HG02981 (cell line): ENCODE data around the gene ZDHHC20.
"Not testable (repeated sequence)": the region's sequence is repeated elsewhere in the genome, so short reads cannot be mapped to it uniquely, and the experiment has no call there.

Experiments used
- ATAC-seq: cut with Tn5 transposase; IDR thresholded peaks from one replicate; pipeline ENCODE4 v1.9.1; 2021; ENCODE audit warnings: mild to moderate bottlenecking, moderate library complexity; ENCODE audit not compliant: unreplicated experiment

ZDHHC20 gene

DNA sequence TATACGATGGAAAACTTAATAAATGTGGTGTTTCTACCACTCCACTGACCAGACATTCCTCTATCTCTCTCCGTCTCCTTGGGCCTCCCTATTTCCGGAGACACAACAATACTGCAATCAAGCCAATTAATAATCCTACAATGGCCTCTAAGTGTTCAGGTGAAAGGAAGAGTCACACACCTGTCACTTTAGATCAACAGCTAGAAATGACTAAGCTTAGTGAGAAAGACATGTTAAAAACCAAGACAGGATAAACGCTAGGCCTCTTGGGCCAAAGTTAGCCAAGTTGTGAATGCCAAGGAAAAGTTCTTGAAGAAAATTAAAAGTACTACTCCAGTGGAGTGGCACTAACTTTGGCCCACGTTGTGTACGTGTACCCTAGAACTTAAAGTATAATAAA is 22.5 kb downstream of the ZDHHC20 start:
- ATAC-seq, result no peak

- peak; percentile 96 for ATAC-seq
Observed at GRCh38 chr13:21435687-21436151, 23.4 kb downstream of the ZDHHC20 start.

- ATAC-seq, result no peak
Observed at GRCh38 chr13:21435231-21435630, 23.9 kb downstream of the ZDHHC20 start.

DNA sequence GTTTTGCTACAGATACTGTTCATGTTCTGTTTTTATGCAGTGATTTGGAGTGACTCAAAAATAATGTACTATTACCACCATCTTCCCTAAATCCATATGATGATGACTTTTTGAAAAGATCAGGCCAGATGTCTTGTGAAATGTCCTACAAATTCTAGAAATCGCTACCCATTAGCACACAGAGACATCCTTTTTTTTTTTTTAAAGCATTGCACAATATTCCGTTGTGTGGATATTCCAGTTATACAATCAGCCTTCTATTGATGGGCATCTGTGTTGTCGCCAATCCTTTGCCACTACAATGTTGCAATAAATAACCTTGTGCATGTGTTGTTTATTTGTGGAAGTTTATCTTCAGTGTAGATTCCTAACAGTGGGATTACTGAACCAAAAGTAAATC is 24.5 kb downstream of the ZDHHC20 start:
- no peak for ATAC-seq

DNA sequence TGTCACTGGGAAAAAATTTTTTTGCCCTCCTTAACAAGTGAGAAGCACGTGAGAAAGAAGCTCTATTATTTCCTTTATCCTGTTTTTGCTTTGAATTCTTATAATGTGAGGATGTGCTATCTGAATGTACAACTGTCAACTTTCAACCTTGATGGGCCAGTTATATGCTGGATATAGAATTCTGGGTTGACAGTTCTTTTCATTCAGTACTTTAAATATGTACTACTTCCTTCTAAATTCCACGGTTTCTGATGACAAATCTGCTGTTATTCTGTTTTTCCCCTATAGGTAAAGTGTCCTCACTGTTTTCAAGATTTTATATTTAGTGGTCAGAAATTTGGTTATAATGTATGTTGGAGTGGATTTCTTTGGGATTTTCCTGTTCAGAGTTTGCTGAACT is 29.9 kb downstream of the ZDHHC20 start:
- ATAC-seq, result no peak

DNA sequence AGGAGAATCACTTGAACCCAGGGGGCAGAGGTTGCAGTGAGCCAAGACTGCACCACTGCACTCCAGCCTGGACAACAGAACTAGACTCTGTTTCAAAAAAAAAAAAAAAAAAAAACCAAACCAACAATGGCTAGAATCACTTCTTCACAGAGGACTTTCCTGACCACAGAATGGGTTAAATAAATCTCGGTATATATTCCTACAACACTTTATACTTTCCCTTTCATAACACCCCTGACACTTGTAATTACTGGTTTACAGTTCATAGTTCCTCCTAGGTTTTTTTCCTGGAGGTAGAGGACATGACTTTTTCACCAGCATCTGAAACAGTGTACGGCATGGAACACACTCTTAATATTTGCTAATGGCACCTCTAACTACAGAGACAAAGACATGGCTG is 31.4 kb downstream of the ZDHHC20 start:
- no peak for ATAC-seq

- ATAC-seq, result no peak
Observed at GRCh38 chr13:21426238-21426637, 32.9 kb downstream of the ZDHHC20 start.

GRCh38 chr13:21420706-21421105 is 38.4 kb downstream of the ZDHHC20 start:
- no peak for ATAC-seq

GRCh38 chr13:21413013-21413412 is 46.1 kb downstream of the ZDHHC20 start:
- ATAC-seq, result no peak

GRCh38 chr13:21410453-21410852 is 48.6 kb downstream of the ZDHHC20 start:
- not testable (repeated sequence) for ATAC-seq

GRCh38 chr13:21405309-21405708 is 53.8 kb downstream of the ZDHHC20 start:
- no peak for ATAC-seq

DNA sequence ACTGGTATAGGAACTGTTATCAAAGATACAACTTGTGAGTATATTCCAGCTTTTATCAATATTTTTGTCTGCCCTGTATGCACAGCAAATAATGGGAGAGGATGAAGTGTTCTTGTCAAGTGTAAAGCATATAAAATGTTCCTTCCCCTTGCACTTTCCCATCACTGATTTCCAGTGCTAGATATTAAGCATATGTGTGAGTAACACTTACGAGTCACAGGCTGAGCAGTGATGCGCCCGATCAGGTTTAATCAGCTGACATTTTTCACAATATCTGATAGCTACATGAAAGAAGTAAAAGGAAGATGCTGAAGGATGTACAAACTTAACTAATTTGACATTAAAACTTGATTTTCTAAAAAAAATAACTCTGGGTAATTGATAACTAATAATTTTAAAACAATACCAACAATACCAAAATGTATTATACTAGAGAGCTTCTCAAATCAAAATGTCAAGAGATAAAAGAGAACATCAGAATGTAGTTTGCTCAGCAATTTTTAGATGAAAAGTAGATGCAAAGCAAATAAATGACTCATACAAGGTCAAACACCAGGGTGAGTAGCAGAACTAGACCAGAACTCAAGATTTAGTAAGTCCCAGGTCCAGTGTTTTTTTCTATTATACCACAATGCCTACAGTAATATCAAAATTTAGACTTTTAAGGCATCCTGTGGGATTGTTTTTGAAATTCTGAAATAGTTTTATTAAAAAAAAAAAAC is 56.4 kb downstream of the ZDHHC20 start:
- no peak for ATAC-seq

DNA sequence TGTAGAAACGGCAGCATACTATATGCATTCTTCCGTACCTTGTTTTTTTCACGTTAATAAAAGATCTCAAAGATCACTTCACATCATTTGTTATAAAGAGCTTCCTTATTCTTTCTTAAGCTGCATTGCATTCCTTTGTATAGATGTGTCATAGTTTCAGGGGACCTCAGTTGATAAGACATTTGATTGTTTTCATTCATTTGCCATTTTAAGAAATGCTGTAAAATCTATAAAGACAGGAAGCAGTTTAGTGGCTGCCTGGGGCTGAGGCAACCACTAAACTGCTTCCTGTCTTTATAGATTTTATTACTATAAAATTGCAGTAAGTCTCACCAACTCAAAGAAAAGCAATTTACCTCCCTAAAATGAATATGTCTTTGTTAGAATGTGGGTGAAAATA is 59.4 kb downstream of the ZDHHC20 start:
- no peak for ATAC-seq

DNA sequence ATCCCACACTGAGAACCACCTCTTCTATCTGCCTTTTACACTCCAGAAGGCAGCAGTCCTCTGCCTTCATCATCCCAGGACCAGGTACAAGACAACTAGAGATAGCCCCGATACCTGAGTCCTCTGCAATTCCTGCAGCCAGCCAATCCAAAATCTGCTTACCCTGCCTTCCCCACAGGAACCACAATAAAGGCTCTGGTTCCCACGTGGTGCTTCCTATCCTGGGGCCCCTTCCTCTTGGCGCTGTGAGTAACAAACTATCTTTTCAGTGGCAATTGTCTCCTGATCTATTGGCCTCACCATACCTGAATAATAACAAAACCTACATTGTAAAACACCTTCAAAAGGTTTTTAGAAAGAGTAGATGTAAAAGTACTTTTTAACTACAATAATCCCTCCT is 63.1 kb downstream of the ZDHHC20 start:
- ATAC-seq, result no peak

DNA sequence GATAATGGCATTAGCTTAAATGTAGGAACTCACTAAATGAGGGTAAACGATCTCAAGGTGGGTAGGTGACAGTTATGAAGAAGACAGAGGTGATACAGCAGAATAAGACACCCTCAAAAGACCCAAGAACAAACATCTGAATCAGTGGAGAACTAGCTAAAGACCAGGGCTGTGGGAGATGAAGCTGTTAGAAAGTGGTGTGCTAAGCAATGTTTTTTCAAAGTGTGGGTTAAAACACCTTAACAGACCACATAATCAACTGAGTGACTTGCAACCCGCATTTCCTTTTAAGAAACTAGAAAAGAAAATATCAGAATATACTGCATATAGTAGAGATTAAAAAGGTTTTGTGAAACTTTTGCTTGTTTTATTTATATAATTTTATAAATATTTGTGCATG is 70.0 kb downstream of the ZDHHC20 start:
- no peak for ATAC-seq

DNA sequence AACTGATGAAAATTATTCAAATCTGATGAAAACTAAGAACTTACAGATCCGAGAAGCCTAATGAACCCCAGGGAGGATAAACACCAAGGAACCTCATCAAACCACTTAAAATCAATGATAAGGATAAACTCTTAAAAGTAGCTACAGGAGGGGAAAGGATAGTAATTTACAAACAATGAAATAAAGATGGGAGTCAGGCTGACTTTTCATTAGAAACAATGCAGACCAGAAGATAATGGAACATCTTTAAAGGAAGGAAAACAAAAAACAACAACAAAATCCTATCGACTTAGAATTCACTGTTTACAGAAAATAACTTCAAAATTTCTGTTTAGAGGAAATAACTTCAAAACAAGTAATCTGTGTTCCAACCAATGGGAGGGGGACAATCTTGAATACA is 73.4 kb downstream of the ZDHHC20 start:
- no peak for ATAC-seq

GRCh38 chr13:21383090-21383489 is 76.0 kb downstream of the ZDHHC20 start:
- no peak for ATAC-seq

DNA sequence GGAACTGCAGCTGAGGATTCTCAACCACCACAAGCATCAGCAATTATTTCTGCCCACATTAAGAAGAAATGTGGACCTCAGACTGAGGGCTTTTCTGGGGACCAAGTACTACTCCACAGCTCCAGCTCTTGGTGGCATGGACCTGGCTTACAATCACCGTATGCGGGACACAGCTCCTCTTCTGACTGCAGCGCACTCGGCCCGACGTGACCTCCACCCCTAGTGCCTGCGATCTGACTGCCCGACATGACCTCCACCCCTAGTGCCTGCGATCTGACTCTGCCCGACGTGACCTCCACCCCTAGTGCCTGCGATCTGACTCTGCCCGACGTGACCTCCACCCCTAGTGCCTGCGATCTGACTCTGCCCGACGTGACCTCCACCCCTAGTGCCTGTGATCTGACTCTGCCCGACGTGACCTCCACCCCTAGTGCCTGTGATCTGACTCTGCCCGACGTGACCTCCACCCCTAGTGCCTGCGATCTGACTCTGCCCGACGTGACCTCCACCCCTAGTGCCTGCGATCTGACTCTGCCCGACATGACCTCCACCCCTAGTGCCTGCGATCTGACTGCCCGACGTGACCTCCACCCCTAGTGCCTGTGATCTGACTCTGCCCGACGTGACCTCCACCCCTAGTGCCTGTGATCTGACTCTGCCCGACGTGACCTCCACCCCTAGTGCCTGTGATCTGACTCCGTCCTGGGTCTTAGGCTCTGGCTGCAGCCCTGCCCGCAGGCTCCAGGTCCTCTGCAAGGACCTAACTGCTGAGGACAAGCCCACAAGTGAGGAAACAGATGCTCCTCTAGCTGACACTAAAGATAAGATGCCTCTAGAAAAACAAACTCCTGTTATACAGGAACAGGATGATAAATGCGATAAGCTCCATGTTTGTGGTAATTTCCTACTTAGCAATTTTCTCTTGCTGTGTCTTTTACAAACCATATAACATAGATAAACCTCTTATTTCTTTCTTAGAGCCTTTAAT is 81.8 kb downstream of the ZDHHC20 start:
- not testable (repeated sequence) for ATAC-seq

GRCh38 chr13:21372530-21372929 is 86.6 kb downstream of the ZDHHC20 start:
- no peak for ATAC-seq

GRCh38 chr13:21371011-21371410 is 88.1 kb downstream of the ZDHHC20 start:
- no peak for ATAC-seq

GRCh38 chr13:21365574-21365973 is 93.5 kb downstream of the ZDHHC20 start:
- no peak for ATAC-seq

GRCh38 chr13:21364916-21365315 is 94.2 kb downstream of the ZDHHC20 start:
- no peak for ATAC-seq
